ENCODE data around the gene EXOC2. TPM values are rescaled to one million over a fixed set of nuclear protein-coding genes. Genes with fewer than 3 reads are reported as not detected.

The EXOC2 gene
- total RNA-seq, 1 donor from 2014 or later = 44.4 TPM

DNA sequence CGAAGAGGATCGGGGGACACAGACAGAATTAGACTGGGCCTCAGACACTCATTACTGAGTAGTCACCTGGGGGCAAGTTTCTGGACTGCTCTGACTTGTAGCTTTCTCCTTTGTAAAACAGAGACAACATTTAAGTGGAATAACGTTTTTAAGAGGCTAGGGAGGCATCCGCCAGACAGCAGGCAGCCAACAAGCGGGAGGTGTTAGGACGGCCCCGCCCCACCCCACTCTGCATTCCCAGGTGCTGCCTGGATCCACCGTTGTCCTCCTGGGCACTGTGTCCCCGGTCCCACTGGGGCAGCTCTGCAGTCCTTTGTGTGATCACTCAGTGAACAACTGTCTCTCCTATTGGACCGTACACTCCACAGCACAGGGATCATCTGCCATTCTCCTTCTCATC lies 187.6 kb downstream of the EXOC2 start:
- H3K9me3 Mint-ChIP-seq (ENCODE audit: unreplicated experiment) = no peaks in the 10 kb centered on the region
- no peak overlapping the region for H3K27ac Mint-ChIP-seq (ENCODE audit: unreplicated experiment)
- no peak overlapping the region for H2AFZ ChIP-seq (ENCODE audit: low read depth, low read length)
- H3K4me1 ChIP-seq (ENCODE audit: insufficient read depth, low read length) = no peaks in the 10 kb centered on the region
- no peaks in the 10 kb centered on the region for H3K79me2 ChIP-seq (ENCODE audit: insufficient read depth, low read length)
- DNase-seq (ENCODE audit: low read depth) = no peak
- no peaks in the 10 kb centered on the region for H3K4me1 Mint-ChIP-seq (ENCODE audit: low read depth, unreplicated experiment)
- no peak overlapping the region for H3K9ac ChIP-seq (ENCODE audit: low read length)
- H3K27ac ChIP-seq (ENCODE audit: low read depth, low read length) = no peak overlapping the region
- no peak overlapping the region for H3K4me3 Mint-ChIP-seq (ENCODE audit: unreplicated experiment)
- H3K4me2 ChIP-seq (ENCODE audit: low read length) = no peak overlapping the region
- TF ChIP-seq EZH2 (IDR thresholded peaks at IDR 0.05; ENCODE audit: insufficient read depth, low read length) = no peak
- TF ChIP-seq, protein P1, sequence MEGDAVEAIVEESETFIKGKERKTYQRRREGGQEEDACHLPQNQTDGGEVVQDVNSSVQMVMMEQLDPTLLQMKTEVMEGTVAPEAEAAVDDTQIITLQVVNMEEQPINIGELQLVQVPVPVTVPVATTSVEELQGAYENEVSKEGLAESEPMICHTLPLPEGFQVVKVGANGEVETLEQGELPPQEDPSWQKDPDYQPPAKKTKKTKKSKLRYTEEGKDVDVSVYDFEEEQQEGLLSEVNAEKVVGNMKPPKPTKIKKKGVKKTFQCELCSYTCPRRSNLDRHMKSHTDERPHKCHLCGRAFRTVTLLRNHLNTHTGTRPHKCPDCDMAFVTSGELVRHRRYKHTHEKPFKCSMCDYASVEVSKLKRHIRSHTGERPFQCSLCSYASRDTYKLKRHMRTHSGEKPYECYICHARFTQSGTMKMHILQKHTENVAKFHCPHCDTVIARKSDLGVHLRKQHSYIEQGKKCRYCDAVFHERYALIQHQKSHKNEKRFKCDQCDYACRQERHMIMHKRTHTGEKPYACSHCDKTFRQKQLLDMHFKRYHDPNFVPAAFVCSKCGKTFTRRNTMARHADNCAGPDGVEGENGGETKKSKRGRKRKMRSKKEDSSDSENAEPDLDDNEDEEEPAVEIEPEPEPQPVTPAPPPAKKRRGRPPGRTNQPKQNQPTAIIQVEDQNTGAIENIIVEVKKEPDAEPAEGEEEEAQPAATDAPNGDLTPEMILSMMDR (IDR thresholded peaks at IDR 0.05; ENCODE audit: insufficient read depth, low read depth, low read length) = no peak
- H4K20me1 ChIP-seq (ENCODE audit: insufficient read depth, low read length) = peaks cover 6% of the 10 kb centered on the region
- H3K36me3 Mint-ChIP-seq (ENCODE audit: low read depth, unreplicated experiment) = peaks cover 11% of the 10 kb centered on the region
- no peaks in the 10 kb centered on the region for H3K27me3 ChIP-seq (ENCODE audit: insufficient read depth, low read length)
- no peak overlapping the region for H3K4me3 ChIP-seq (ENCODE audit: insufficient read depth, low read depth, low read length)
- no peaks in the 10 kb centered on the region for H3K27me3 Mint-ChIP-seq (ENCODE audit: low read depth, unreplicated experiment)
- no peak for FAIRE-seq
- H3K9me3 ChIP-seq (ENCODE audit: insufficient read depth, low read depth, low read length) = no peaks in the 10 kb centered on the region
- H3K36me3 ChIP-seq (ENCODE audit: insufficient read depth, low read length) = no peaks in the 10 kb centered on the region

DNA sequence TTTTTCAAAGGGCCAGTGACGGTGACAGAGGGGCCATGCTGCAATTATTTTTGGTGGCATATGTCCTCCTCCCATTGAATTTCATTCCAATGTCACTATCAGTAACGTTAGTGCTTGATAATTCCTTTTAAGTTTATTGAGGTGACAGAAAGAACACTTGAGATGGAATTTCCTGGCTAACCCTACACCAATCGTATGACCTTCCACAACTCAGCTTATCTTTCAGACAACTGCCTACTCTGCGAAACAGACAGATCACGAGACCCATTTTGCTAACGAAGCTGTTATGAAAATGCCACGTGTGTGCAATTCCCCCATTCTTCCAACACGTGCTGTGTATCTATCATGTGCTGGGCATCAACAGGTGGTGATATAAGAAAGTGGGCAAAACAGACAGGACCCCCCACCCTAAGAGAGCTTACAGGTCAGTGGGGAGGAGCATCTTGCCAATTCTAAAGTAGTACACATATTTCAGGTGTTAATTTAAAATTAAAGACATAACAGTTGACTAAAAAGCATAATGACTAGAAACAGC lies 188.4 kb downstream of the EXOC2 start:
- H4K20me1 ChIP-seq (ENCODE audit: insufficient read depth, low read length) = peaks cover 6% of the 10 kb centered on the region
- peaks cover 3% of the 10 kb centered on the region for H3K4me1 Mint-ChIP-seq (ENCODE audit: low read depth, unreplicated experiment)
- H3K36me3 Mint-ChIP-seq (ENCODE audit: low read depth, unreplicated experiment) = peaks cover 11% of the 10 kb centered on the region
- H3K27me3 ChIP-seq (ENCODE audit: insufficient read depth, low read length) = no peaks in the 10 kb centered on the region
- H3K79me2 ChIP-seq (ENCODE audit: insufficient read depth, low read length) = no peaks in the 10 kb centered on the region
- H3K4me3 Mint-ChIP-seq (ENCODE audit: unreplicated experiment) = no peak overlapping the region
- H3K4me3 ChIP-seq (ENCODE audit: insufficient read depth, low read depth, low read length) = no peak overlapping the region
- H3K4me2 ChIP-seq (ENCODE audit: low read length) = no peak overlapping the region
- no peaks in the 10 kb centered on the region for H3K9me3 ChIP-seq (ENCODE audit: insufficient read depth, low read depth, low read length)
- no peaks in the 10 kb centered on the region for H3K36me3 ChIP-seq (ENCODE audit: insufficient read depth, low read length)
- no peaks in the 10 kb centered on the region for H3K9me3 Mint-ChIP-seq (ENCODE audit: unreplicated experiment)
- H2AFZ ChIP-seq (ENCODE audit: low read depth, low read length) = no peak overlapping the region
- H3K27me3 Mint-ChIP-seq (ENCODE audit: low read depth, unreplicated experiment) = no peaks in the 10 kb centered on the region
- no peak for TF ChIP-seq EZH2 (IDR thresholded peaks at IDR 0.05; ENCODE audit: insufficient read depth, low read length)
- TF ChIP-seq, protein P1 (IDR thresholded peaks at IDR 0.05; ENCODE audit: insufficient read depth, low read depth, low read length) = no peak
- H3K27ac Mint-ChIP-seq (ENCODE audit: unreplicated experiment) = no peak overlapping the region
- no peak for DNase-seq (ENCODE audit: low read depth)
- FAIRE-seq = no peak
- no peak overlapping the region for H3K27ac ChIP-seq (ENCODE audit: low read depth, low read length)
- H3K9ac ChIP-seq (ENCODE audit: low read length) = no peak overlapping the region
- H3K4me1 ChIP-seq (ENCODE audit: insufficient read depth, low read length) = no peaks in the 10 kb centered on the region

DNA sequence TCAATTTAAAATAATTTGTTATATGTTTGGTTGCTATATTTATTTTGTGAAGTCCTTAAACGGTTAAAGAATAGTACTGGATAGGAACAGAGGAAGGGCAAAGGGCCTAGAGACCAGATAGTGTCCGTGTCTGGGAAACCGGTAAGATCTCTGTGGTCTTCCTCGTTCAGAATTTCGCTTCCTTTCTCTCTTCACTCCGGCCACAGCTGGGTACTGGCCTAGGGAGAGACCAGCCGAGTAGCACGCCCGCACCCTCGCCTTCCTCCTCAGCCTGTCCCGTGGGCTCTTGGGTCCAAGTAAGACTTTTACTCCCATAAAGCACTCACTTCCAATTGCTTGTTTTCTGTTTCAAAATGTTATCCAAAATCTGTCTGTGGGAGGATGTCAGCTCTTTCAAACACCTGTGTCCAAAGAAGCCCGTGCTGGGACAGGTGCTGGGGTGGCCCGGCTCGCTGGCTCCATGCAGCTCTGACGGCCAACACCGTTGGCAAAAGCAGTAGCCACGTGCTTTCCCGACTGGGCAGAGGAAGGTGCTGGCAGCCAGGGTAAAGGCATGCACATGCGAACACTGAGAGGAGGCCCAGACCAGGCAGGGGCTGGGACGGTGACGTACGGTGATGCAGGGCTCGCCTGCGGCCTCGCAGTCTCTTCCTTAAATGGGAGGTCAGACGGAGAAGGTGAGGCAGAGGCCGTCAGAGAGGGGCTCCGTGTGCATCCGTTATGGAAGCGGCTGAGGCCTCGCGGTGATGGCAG lies 189.2 kb downstream of the EXOC2 start:
- Mint-ChIP-seq H3K4me3 (ENCODE audit: unreplicated experiment) (no peak overlapping the region), H3K9me3 (ENCODE audit: unreplicated experiment) (no peaks in the 10 kb centered on the region), H3K27me3 (ENCODE audit: low read depth, unreplicated experiment) (no peaks in the 10 kb centered on the region), H3K36me3 (ENCODE audit: low read depth, unreplicated experiment) (peaks cover 11% of the 10 kb centered on the region), H3K4me1 (ENCODE audit: low read depth, unreplicated experiment) (peaks cover 10% of the 10 kb centered on the region), H3K27ac (ENCODE audit: unreplicated experiment) (no peak overlapping the region)
- Histone ChIP-seq H3K4me1 (ENCODE audit: insufficient read depth, low read length) (no peaks in the 10 kb centered on the region), H3K36me3 (ENCODE audit: insufficient read depth, low read length) (no peaks in the 10 kb centered on the region), H3K9ac (ENCODE audit: low read length) (no peak overlapping the region), H3K4me2 (ENCODE audit: low read length) (no peak overlapping the region), H3K9me3 (ENCODE audit: insufficient read depth, low read depth, low read length) (no peaks in the 10 kb centered on the region), H2AFZ (ENCODE audit: low read depth, low read length) (no peak overlapping the region), H3K79me2 (ENCODE audit: insufficient read depth, low read length) (no peaks in the 10 kb centered on the region), H3K27ac (ENCODE audit: low read depth, low read length) (no peak overlapping the region), H3K4me3 (ENCODE audit: insufficient read depth, low read depth, low read length) (no peak overlapping the region), H4K20me1 (ENCODE audit: insufficient read depth, low read length) (peaks cover 6% of the 10 kb centered on the region), H3K27me3 (ENCODE audit: insufficient read depth, low read length) (no peaks in the 10 kb centered on the region)
- TF ChIP-seq EZH2 (IDR thresholded peaks at IDR 0.05; ENCODE audit: insufficient read depth, low read length) = no peak
- TF ChIP-seq, protein P1 (IDR thresholded peaks at IDR 0.05; ENCODE audit: insufficient read depth, low read depth, low read length) = no peak
- no peak for FAIRE-seq
- no peak for DNase-seq (ENCODE audit: low read depth)
